Spleen (tissue), 7 donors: ENCODE results near the gene NR2F1-AS1.

ENCODE experiments used
- POLR2A ChIP-seq, 3 donors: fragments of 450-650 bp; IDR thresholded peaks; one replicate each; pipeline ENCODE4 v1.5.1; 2017; ENCODE audit warnings: antibody characterized with exemption in 3 of 3, mild to moderate bottlenecking in 1 of 3
- POLR2AphosphoS5 ChIP-seq, 3 donors: sonication (generic); formaldehyde crosslinking; IDR thresholded peaks; one replicate each; pipeline ENCODE4 v1.5.1; 2017; ENCODE audit warnings: antibody characterized with exemption in 3 of 3
- TF ChIP-seq, protein P1 (sequence below), 11 experiments: fragments of 200-600 bp in 7 of 11; fragments of 450-650 bp in 4 of 11; sonication (generic) in 4 of 11; IDR thresholded peaks in 8 of 11; conservative IDR thresholded peaks in 3 of 11; 1 replicate in 7 of 11; 2 replicates in 4 of 11; pipeline versions ENCODE4 v1.4.0 to v1.8.0; 2016 to 2021; ENCODE audit warnings: antibody characterized with exemption in 11 of 11, inconsistent platforms in 4 of 11, mild to moderate bottlenecking in 1 of 11
- donor health status: DM: no; HTN: no; CAD: no; lungs with moderate emphysema.
- donor health status: DM: no; HTN: no; CAD: no.
- donor health status: DM: no; HTN: no; CAD: no.

GRCh38 chr5:93596676-93597490 lies 15.9 kb upstream of the NR2F1-AS1 start:
- TF ChIP-seq, protein P1, sequence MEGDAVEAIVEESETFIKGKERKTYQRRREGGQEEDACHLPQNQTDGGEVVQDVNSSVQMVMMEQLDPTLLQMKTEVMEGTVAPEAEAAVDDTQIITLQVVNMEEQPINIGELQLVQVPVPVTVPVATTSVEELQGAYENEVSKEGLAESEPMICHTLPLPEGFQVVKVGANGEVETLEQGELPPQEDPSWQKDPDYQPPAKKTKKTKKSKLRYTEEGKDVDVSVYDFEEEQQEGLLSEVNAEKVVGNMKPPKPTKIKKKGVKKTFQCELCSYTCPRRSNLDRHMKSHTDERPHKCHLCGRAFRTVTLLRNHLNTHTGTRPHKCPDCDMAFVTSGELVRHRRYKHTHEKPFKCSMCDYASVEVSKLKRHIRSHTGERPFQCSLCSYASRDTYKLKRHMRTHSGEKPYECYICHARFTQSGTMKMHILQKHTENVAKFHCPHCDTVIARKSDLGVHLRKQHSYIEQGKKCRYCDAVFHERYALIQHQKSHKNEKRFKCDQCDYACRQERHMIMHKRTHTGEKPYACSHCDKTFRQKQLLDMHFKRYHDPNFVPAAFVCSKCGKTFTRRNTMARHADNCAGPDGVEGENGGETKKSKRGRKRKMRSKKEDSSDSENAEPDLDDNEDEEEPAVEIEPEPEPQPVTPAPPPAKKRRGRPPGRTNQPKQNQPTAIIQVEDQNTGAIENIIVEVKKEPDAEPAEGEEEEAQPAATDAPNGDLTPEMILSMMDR (IDR thresholded peaks at IDR 0.05 in 8 of 11, conservative IDR thresholded peaks at IDR 0.05 in 3 of 11) = no peak
- TF ChIP-seq POLR2A (IDR thresholded peaks at IDR 0.05) = no peak
- TF ChIP-seq POLR2AphosphoS5 (IDR thresholded peaks at IDR 0.05) = no peak
